ENCODE data around the gene KRTAP10-4.

DNA sequence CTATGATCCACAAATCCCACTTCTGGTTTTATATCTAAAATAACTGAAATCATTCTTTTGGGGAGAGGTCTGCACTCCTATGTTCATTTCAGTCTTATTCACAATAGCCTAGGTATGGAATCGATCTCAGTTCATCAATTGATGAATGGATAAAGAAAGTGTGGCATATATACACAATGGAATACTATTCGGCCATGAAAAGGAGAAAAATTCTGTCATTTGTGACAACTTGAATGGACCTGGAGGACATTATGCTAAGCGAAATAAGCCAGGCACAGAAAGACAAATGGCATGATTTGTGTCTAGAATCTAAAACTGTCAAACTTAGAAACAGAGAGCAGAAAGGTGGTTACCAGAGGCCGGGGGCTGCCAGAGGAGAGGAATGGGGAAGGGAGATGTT is 33.0 kb downstream of the KRTAP10-4 start:
- TF ChIP-seq CTCF (IDR thresholded peaks at IDR 0.05; ENCODE audit: borderline replicate concordance, extremely low read depth, low read length, poor library complexity, severe bottlenecking) = no peak
- TF ChIP-seq EZH2 (IDR thresholded peaks at IDR 0.05; ENCODE audit: borderline replicate concordance, low read depth, low read length, severe bottlenecking) = no peak

All from DND-41 (cell line).